Natural killer cell (primary cell): ENCODE results near the gene CTTN. TPM values are rescaled to one million over a fixed set of nuclear protein-coding genes. Genes with fewer than 3 reads are reported as not detected.

Source experiments
- ATAC-seq, 3 donors: fragments of 150-1000 bp in 2 of 3; fragments of 200-7000 bp in 1 of 3; cut with Tn5 transposase; 1 replicate in 1 of 3; 2 replicates in 2 of 3; pipeline ENCODE4 v1.10.0; 2021; ENCODE audit warnings: mild to moderate bottlenecking in 2 of 3, moderate library complexity in 2 of 3
- DNase-seq, 2 donors: peaks; one replicate each; pipeline versions ENCODE4 v3.0.0 to v3.0.0-alpha.2; 2013 to 2021; ENCODE audit warnings: mixed read lengths in 1 of 2
- H3K27ac ChIP-seq: one replicate; pipeline ENCODE4 v1.5.1; 2013; ENCODE audit warnings: mild to moderate bottlenecking, low read length
- H3K27me3 ChIP-seq: one replicate; pipeline ENCODE4 v1.6.1; 2013; ENCODE audit warnings: low read length; ENCODE audit not compliant: control insufficient read depth, insufficient read depth
- H3K36me3 ChIP-seq: one replicate; pipeline ENCODE4 v1.6.1; 2013; ENCODE audit warnings: low read length; ENCODE audit not compliant: control insufficient read depth, insufficient read depth
- H3K4me1 ChIP-seq: one replicate; pipeline ENCODE4 v1.6.1; 2013; ENCODE audit warnings: low read length; ENCODE audit not compliant: control insufficient read depth, insufficient read depth
- H3K4me3 ChIP-seq: one replicate; pipeline ENCODE4 v1.5.1; 2013; ENCODE audit warnings: low read length
- H3K9me3 ChIP-seq: one replicate; pipeline ENCODE4 v1.6.1; 2013; ENCODE audit warnings: low read length; ENCODE audit not compliant: control insufficient read depth, insufficient read depth
- H3K27ac Mint-ChIP-seq, 2 donors: one replicate each; pipeline ENCODE4 v1.8.0; 2022; ENCODE audit warnings: mild to moderate bottlenecking in 2 of 2, mixed read lengths in 2 of 2, moderate library complexity in 1 of 2
- H3K27me3 Mint-ChIP-seq, 2 donors: one replicate each; pipeline ENCODE4 v1.8.0; 2022; ENCODE audit warnings: low read depth in 2 of 2, mixed read lengths in 2 of 2
- H3K36me3 Mint-ChIP-seq: one replicate; pipeline ENCODE4 v1.8.0; 2022; ENCODE audit warnings: mixed read lengths
- H3K4me1 Mint-ChIP-seq, 2 donors: one replicate each; pipeline ENCODE4 v1.8.0; 2022; ENCODE audit warnings: mixed read lengths in 2 of 2
- H3K4me3 Mint-ChIP-seq: one replicate; pipeline ENCODE4 v1.8.0; 2022; ENCODE audit warnings: mild to moderate bottlenecking, moderate library complexity, mixed read lengths
- H3K9me3 Mint-ChIP-seq, 2 donors: one replicate each; pipeline ENCODE4 v1.8.0; 2022; ENCODE audit warnings: mixed read lengths in 2 of 2
- WGBS: methylation state at CpG from one replicate; pipeline ENCODE4 v1.1.7; 2013; ENCODE audit warnings: missing lambda C conversion rate; ENCODE audit not compliant: insufficient coverage; 5-methylcytosine and 5-hydroxymethylcytosine counted together
- intact Hi-C: fragments of 100-400 bp; cut with micrococcal nuclease; formaldehyde crosslinking; loops from one replicate; pipeline ENCODE4 v1.14.2; 2022
- total RNA-seq, 4 donors: library from RNA; stranded (reverse); fragments of 120-200 nt in 1 of 4; gene quantifications; one replicate each; pipeline versions ENCODE4 v1.2.3 to v1.2.4, GENCODE V29; 2013 to 2022
- TF ChIP-seq, protein P1 (sequence below): fragments of 200-600 bp; IDR thresholded peaks from one replicate; pipeline ENCODE4 v1.8.0; 2022; ENCODE audit warnings: antibody characterized with exemption

Gene CTTN
- total RNA-seq, 3 donors from 2014 or later (not counting 1 experiment from before 2014, with no cell fraction given) = 0.59 to 5.8 (median 1.8) TPM

DNA sequence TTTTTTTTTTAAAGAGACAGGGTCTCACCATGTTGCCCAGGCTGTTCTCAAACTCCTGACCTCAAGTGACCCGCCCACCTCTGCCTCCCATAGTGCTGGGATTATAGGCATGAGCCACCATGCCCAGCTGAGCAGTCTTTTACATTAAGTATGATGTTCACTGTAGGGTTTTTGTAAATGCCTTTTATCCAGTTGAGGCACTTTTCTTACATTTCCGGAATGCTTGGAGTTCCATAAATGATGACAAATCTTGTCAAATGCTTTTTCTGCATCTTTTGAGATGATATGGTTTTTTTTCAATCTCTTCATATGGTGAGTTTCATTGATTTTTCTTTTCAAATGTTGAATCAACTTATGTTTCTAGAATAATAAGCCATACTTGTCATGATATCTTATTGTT lies 29.4 kb upstream of the CTTN start:
- TF ChIP-seq, protein P1, sequence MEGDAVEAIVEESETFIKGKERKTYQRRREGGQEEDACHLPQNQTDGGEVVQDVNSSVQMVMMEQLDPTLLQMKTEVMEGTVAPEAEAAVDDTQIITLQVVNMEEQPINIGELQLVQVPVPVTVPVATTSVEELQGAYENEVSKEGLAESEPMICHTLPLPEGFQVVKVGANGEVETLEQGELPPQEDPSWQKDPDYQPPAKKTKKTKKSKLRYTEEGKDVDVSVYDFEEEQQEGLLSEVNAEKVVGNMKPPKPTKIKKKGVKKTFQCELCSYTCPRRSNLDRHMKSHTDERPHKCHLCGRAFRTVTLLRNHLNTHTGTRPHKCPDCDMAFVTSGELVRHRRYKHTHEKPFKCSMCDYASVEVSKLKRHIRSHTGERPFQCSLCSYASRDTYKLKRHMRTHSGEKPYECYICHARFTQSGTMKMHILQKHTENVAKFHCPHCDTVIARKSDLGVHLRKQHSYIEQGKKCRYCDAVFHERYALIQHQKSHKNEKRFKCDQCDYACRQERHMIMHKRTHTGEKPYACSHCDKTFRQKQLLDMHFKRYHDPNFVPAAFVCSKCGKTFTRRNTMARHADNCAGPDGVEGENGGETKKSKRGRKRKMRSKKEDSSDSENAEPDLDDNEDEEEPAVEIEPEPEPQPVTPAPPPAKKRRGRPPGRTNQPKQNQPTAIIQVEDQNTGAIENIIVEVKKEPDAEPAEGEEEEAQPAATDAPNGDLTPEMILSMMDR = no peak
- DNase-seq (no peak), ATAC-seq (no peak)
- peaks cover 7% of the 10 kb centered on the region for H3K36me3 Mint-ChIP-seq
- Histone ChIP-seq H3K4me3 (no peak overlapping the region), H3K27ac (no peak overlapping the region), H3K27me3 (peaks cover 3% of the 10 kb centered on the region), H3K4me1 (peaks cover 32% of the 10 kb centered on the region), H3K9me3 (no peaks in the 10 kb centered on the region), H3K36me3 (peaks cover 19% of the 10 kb centered on the region)
- intact Hi-C loops = no loop called here
- 100% methylated on average over 1 of the region's 2 CpGs for WGBS
- peaks cover 30 to 41% of the 10 kb centered on the region in 2 donors for H3K4me1 Mint-ChIP-seq
- peaks cover 0 to 10% of the 10 kb centered on the region in 2 donors for H3K27me3 Mint-ChIP-seq
- peaks cover 0 to 4% of the 10 kb centered on the region in 2 donors for H3K9me3 Mint-ChIP-seq
- H3K4me3 Mint-ChIP-seq = no peak overlapping the region
- no peak overlapping the region for H3K27ac Mint-ChIP-seq

DNA sequence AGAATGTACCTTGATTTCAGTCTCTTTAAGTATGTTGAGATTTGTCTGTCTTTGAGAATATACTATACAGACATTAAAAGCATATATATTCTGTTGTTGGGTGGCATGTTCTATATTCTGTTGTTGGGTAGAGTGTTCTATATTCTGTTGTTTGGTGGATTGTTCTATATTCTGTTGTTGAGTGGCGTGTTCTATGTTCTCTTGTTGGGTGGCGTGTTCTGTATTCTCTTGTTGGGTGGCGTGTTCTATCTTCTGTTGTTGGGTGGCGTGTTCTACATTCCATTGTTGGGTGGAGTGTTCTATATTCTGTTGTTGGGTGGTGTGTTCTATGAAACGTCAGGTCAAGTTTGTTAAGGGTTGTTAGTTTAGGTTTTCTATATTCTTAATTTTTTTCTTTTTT lies 27.1 kb upstream of the CTTN start:
- TF ChIP-seq, protein P1 = no peak
- Histone ChIP-seq H3K4me3 (no peak overlapping the region), H3K27ac (no peak overlapping the region), H3K27me3 (peaks cover 3% of the 10 kb centered on the region), H3K4me1 (peaks cover 14% of the 10 kb centered on the region), H3K9me3 (no peaks in the 10 kb centered on the region), H3K36me3 (peaks cover 31% of the 10 kb centered on the region)
- peak in 1 of 3 donors; percentile 59 for ATAC-seq
- Mint-ChIP-seq H3K9me3 (peaks cover 0 to 4% of the 10 kb centered on the region in 2 donors), H3K27ac (no peak overlapping the region), H3K36me3 (peaks cover 7% of the 10 kb centered on the region), H3K4me3 (no peak overlapping the region), H3K4me1 (peaks cover 8 to 18% of the 10 kb centered on the region in 2 donors), H3K27me3 (peaks cover 0 to 10% of the 10 kb centered on the region in 2 donors)
- peak in 1 of 2 donors; percentile 14 for DNase-seq
- WGBS = 83% methylated on average over 4 of the region's 5 CpGs
- intact Hi-C loops = no loop called here

DNA sequence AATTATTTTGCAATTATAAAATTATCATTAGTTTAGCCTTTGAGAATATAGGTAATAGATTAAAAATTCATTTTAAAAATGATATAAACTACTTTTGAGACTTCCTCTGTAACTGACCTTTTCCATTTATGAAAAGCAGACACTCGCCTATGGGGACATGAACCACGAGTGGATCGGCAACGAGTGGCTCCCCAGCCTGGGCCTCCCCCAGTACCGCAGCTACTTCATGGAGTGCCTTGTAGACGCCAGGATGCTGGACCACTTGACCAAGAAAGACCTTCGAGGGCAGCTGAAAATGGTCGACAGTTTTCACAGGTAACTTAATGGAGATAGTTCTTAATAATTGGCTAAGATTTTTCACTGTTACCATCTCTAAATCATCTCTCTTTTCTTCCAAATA lies 26.3 kb upstream of the CTTN start:
- Mint-ChIP-seq H3K9me3 (peaks cover 0 to 4% of the 10 kb centered on the region in 2 donors), H3K27me3 (peaks cover 0 to 8% of the 10 kb centered on the region in 2 donors), H3K4me3 (no peak overlapping the region), H3K4me1 (peaks cover 3 to 11% of the 10 kb centered on the region in 2 donors), H3K36me3 (peaks cover 7% of the 10 kb centered on the region), H3K27ac (no peak overlapping the region)
- H3K4me1 ChIP-seq = peaks cover 8% of the 10 kb centered on the region
- intact Hi-C loops = no loop called here
- DNase-seq = no peak
- peaks cover 35% of the 10 kb centered on the region for H3K36me3 ChIP-seq
- no peaks in the 10 kb centered on the region for H3K9me3 ChIP-seq
- TF ChIP-seq, protein P1 = no peak
- H3K27me3 ChIP-seq = peaks cover 3% of the 10 kb centered on the region
- no peak overlapping the region for H3K27ac ChIP-seq
- no peak for ATAC-seq
- H3K4me3 ChIP-seq = no peak overlapping the region
- WGBS = 97% methylated on average over 8 of the region's 8 CpGs

DNA sequence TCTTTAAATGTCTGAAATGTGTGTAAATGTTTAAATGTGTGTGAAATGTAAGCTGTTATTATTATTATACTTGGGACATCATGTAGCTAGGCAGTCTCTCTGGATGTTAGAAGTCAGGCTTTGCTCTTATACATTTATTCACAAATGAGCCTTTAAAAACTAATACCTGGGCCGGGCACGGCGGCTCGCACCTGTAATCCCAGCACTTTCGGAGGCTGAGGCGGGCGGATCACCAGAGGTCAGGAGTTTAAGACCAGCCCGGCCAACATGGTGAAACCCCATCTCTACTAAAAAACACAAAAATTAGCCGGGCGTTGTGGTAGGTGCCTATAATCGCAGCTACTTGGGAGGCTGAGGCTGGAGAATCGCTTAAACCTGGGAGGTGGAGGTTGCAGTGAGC lies 21.7 kb upstream of the CTTN start:
- no peaks in the 10 kb centered on the region for H3K27me3 ChIP-seq
- Mint-ChIP-seq H3K36me3 (peaks cover 14% of the 10 kb centered on the region), H3K4me3 (no peak overlapping the region), H3K9me3 (no peaks in the 10 kb centered on the region), H3K27me3 (no peaks in the 10 kb centered on the region), H3K27ac (no peak overlapping the region), H3K4me1 (no peaks in the 10 kb centered on the region)
- intact Hi-C loops = no loop called here
- TF ChIP-seq, protein P1 = no peak
- H3K9me3 ChIP-seq = no peaks in the 10 kb centered on the region
- no peaks in the 10 kb centered on the region for H3K4me1 ChIP-seq
- no peak overlapping the region for H3K27ac ChIP-seq
- ATAC-seq = no peak
- H3K36me3 ChIP-seq = peaks cover 46% of the 10 kb centered on the region
- H3K4me3 ChIP-seq = no peak overlapping the region
- WGBS = 93% methylated on average over 10 of the region's 12 CpGs
- DNase-seq = no peak
